ENCODE data around the gene PUDP.
A peak's percentile ranks its signal among the peaks of the same experiment; 100 is the strongest.

Gene PUDP

DNA sequence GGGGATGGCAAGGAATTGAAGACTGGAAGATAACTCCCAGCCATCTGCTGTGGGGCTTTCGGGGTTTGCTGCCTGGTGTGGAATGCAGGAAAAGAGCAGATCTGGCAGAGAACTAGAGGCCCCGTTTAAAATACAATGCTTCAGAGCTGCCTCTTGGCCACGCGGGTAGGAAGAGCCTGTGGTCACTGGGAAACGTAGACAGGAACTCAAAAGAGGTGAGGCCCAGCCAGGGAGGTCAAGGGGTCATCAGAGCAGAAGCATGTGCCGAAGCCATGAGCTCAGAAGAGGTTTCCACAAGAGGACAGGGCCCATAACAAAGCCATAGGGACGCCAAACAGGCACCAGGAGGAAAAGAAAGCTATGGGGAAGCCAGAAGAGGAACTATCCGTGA, 14.9 kb downstream of the PUDP start:
- H3K27ac ChIP-seq (ENCODE audit: low read depth, low read length): no peak overlapping the region
- no peaks in the 10 kb centered on the region for H3K9me3 ChIP-seq (ENCODE audit: control insufficient read depth in 1 of 2, low read length in 2 of 2)
- H3K27me3 ChIP-seq (ENCODE audit: control insufficient read depth in 1 of 2, insufficient read depth in 2 of 2, low read length in 2 of 2): no peaks in the 10 kb centered on the region
- H3K4me1 ChIP-seq (ENCODE audit: control insufficient read depth in 1 of 2, insufficient read depth in 2 of 2, low read length in 2 of 2): peaks cover 3 to 21% of the 10 kb centered on the region in 2 donors
- no peak overlapping the region for H3K4me3 ChIP-seq (ENCODE audit: low read depth in 1 of 2, low read length in 2 of 2)
- H3K36me3 ChIP-seq (ENCODE audit: control insufficient read depth in 1 of 2, insufficient read depth in 2 of 2, low read length in 2 of 2): no peaks in the 10 kb centered on the region
- no peak overlapping the region for H3K9ac ChIP-seq (ENCODE audit: low read depth in 1 of 2, low read length in 2 of 2)

DNA sequence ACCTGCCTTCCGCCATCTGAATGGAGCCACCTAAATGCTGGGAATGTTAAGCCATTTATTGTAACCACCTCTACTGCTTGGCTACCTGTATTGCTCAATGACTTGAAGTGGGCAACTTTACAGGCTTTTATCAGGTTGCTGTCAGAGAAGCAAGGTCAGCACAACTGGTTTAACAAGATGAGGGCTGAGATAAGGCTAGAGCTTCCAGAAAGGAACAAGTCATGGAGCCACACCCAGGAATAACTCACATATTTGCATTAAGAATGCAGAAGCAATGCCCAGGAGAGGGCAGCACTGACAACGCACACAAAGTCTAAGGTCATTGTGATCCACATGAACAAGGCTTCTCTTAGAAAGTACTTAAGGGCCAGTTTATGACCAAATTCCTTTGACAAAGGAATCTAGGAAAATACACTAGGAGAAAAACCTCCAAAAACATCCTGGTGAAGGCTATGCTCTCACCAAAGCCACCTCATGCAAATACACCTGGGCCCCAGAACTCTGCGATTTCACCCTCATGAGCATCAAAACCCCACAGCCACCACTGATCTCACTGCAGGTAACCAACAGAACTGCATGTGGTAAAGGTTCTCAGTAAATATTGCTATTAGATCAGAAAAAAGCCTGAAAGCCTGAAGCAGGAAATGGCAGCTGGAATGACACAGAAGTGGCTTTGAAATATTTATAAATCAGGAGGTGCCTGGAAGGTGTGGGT, 15.5 kb downstream of the PUDP start:
- Histone ChIP-seq H3K4me3 (ENCODE audit: low read depth in 1 of 2, low read length in 2 of 2) (no peak overlapping the region), H3K4me1 (ENCODE audit: control insufficient read depth in 1 of 2, insufficient read depth in 2 of 2, low read length in 2 of 2) (peaks cover 3 to 21% of the 10 kb centered on the region in 2 donors), H3K27ac (ENCODE audit: low read depth, low read length) (no peak overlapping the region), H3K27me3 (ENCODE audit: control insufficient read depth in 1 of 2, insufficient read depth in 2 of 2, low read length in 2 of 2) (no peaks in the 10 kb centered on the region), H3K9me3 (ENCODE audit: control insufficient read depth in 1 of 2, low read length in 2 of 2) (no peaks in the 10 kb centered on the region), H3K36me3 (ENCODE audit: control insufficient read depth in 1 of 2, insufficient read depth in 2 of 2, low read length in 2 of 2) (no peaks in the 10 kb centered on the region), H3K9ac (ENCODE audit: low read depth in 1 of 2, low read length in 2 of 2) (no peak overlapping the region)

DNA sequence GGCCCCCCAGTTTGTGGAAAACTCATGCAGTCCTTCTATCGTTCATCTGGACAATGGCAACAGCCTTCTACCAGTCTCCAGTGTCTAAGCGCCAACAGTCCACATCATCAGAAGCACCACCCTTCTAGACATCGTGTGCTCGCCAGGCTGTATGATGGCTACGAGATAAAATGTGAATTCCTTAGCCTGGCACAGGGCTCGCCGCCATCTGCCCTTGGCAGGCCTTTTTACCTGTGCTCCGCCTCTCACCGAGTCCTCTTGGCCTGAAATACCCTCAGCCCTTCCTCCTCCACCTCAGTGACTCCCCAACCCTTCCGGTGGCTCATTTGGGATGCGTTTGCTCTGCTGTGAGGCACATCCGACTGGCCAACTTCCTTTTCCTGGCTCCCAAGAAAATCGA, 16.3 kb downstream of the PUDP start:
- Histone ChIP-seq H3K9me3 (ENCODE audit: control insufficient read depth in 1 of 2, low read length in 2 of 2) (no peaks in the 10 kb centered on the region), H3K36me3 (ENCODE audit: control insufficient read depth in 1 of 2, insufficient read depth in 2 of 2, low read length in 2 of 2) (no peaks in the 10 kb centered on the region), H3K27ac (ENCODE audit: low read depth, low read length) (no peak overlapping the region), H3K4me3 (ENCODE audit: low read depth in 1 of 2, low read length in 2 of 2) (no peak overlapping the region), H3K27me3 (ENCODE audit: control insufficient read depth in 1 of 2, insufficient read depth in 2 of 2, low read length in 2 of 2) (no peaks in the 10 kb centered on the region), H3K9ac (ENCODE audit: low read depth in 1 of 2, low read length in 2 of 2) (no peak overlapping the region), H3K4me1 (ENCODE audit: control insufficient read depth in 1 of 2, insufficient read depth in 2 of 2, low read length in 2 of 2) (peaks cover 3 to 21% of the 10 kb centered on the region in 2 donors)

DNA sequence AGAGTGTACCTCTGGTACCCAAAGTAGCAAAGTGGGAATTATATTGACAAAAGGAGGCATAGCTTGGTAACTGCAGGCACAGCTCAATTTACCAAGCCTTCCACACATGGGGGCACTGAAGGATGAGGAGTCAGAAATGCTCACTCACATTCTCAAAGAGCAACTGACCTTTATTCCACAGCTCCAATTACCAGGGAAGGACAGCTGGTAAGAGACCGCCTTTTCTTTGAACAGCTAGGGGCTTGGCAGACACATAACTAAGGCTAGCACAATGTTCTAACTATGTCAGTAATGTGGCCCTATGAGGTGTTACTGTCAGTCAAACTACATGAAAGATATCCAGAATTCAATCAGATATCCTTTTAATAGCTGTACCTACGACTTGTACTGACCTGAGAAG, 20.9 kb downstream of the PUDP start:
- no peak overlapping the region for H3K4me3 ChIP-seq (ENCODE audit: low read depth in 1 of 2, low read length in 2 of 2)
- no peaks in the 10 kb centered on the region for H3K27me3 ChIP-seq (ENCODE audit: control insufficient read depth in 1 of 2, insufficient read depth in 2 of 2, low read length in 2 of 2)
- no peak overlapping the region for H3K9ac ChIP-seq (ENCODE audit: low read depth in 1 of 2, low read length in 2 of 2)
- H3K9me3 ChIP-seq (ENCODE audit: control insufficient read depth in 1 of 2, low read length in 2 of 2): no peaks in the 10 kb centered on the region
- H3K27ac ChIP-seq (ENCODE audit: low read depth, low read length): no peak overlapping the region
- H3K36me3 ChIP-seq (ENCODE audit: control insufficient read depth in 1 of 2, insufficient read depth in 2 of 2, low read length in 2 of 2): no peaks in the 10 kb centered on the region
- peaks cover under 1 to 2% of the 10 kb centered on the region in 2 donors for H3K4me1 ChIP-seq (ENCODE audit: control insufficient read depth in 1 of 2, insufficient read depth in 2 of 2, low read length in 2 of 2)

DNA sequence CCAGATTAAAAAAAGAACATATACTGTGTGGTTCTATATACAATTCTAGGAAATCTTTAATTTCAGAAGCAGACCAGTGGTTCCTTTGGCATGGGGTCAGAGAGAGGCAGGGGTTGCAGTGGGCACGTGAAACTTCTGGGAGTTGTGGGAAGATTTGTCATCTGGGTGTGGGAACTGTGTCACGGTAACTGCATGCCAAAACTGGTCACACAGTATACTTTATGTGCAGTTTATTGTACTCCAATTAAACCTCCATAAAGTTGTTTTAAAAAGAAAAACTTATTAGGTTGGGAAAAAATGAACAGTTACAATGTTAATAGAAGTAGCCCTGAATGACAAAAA, 27.1 kb downstream of the PUDP start:
- Histone ChIP-seq H3K27ac (ENCODE audit: low read depth, low read length) (no peak overlapping the region), H3K4me3 (ENCODE audit: low read depth in 1 of 2, low read length in 2 of 2) (no peak overlapping the region), H3K36me3 (ENCODE audit: control insufficient read depth in 1 of 2, insufficient read depth in 2 of 2, low read length in 2 of 2) (no peaks in the 10 kb centered on the region), H3K9me3 (ENCODE audit: control insufficient read depth in 1 of 2, low read length in 2 of 2) (no peaks in the 10 kb centered on the region), H3K9ac (ENCODE audit: low read depth in 1 of 2, low read length in 2 of 2) (no peak overlapping the region), H3K27me3 (ENCODE audit: control insufficient read depth in 1 of 2, insufficient read depth in 2 of 2, low read length in 2 of 2) (no peaks in the 10 kb centered on the region), H3K4me1 (ENCODE audit: control insufficient read depth in 1 of 2, insufficient read depth in 2 of 2, low read length in 2 of 2) (peaks cover 7 to 13% of the 10 kb centered on the region in 2 donors)

DNA sequence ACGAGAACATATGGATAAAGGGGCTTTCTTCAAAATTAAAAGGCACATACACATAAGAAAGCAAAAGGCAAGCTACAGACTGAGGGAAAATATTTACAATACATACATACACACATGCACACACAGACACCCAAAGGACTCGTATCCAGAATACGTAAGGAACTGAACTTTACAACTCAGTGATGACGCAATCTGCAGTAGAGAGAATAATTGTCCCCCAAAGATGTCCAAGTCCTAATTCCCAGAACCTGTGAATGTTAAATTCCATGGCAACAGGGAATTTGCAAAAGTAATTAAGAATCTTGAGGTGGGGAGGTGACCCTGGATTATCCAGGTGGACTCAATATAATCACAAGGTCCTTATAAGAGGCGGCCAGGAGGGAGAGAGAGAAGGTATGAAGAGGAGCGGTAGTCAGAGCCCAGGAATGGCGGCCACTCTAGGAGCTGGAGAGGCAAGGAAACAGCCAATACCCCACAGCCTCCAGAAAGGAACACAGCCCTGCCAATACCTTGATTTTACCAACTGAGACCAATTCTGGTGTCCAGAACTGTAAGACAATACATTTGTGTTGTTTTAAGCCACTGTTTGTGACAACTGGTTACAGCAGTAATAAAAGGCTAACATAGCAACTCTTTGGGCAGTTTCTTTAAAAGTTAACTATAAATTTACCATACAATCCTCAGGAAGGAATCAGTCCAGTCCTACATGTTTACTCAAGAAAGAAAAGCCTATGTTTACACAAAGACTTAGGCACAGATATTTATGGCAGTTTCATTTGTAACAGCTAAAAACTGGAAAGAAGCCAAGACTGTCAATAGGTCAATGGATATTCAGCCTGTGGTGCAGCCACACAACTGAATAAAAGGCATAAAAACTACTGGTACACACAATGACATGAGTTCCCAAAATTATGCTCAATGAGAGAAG, 27.7 kb downstream of the PUDP start:
- Histone ChIP-seq H3K4me1 (ENCODE audit: control insufficient read depth in 1 of 2, insufficient read depth in 2 of 2, low read length in 2 of 2) (peaks cover 7 to 13% of the 10 kb centered on the region in 2 donors), H3K9me3 (ENCODE audit: control insufficient read depth in 1 of 2, low read length in 2 of 2) (no peaks in the 10 kb centered on the region), H3K27me3 (ENCODE audit: control insufficient read depth in 1 of 2, insufficient read depth in 2 of 2, low read length in 2 of 2) (no peaks in the 10 kb centered on the region), H3K36me3 (ENCODE audit: control insufficient read depth in 1 of 2, insufficient read depth in 2 of 2, low read length in 2 of 2) (no peaks in the 10 kb centered on the region), H3K27ac (ENCODE audit: low read depth, low read length) (peak overlapping the region; percentile 32), H3K9ac (ENCODE audit: low read depth in 1 of 2, low read length in 2 of 2) (no peak overlapping the region), H3K4me3 (ENCODE audit: low read depth in 1 of 2, low read length in 2 of 2) (peak overlapping the region in 1 of 2 donors; percentile 40)

DNA sequence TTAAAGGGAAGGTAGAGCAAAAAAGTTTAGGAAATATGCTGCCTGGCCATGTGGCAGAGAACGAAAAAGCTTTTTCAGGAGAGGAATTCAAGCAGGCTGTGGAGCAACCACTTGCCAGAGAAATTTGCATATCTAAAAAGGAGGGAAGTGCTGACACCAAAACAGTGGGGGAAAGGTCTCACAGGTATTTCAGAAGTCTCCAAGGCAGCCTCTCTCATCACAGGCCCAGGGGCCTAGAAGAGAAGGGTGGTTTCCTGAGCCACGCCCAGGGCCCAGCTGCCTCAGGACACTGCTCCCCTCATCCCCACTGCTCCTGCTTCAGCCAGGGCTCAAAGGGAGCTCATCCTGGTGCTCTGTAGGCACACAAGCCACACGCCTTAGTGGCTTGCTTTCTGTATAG, 30.4 kb downstream of the PUDP start:
- H3K36me3 ChIP-seq (ENCODE audit: control insufficient read depth in 1 of 2, insufficient read depth in 2 of 2, low read length in 2 of 2): no peaks in the 10 kb centered on the region
- peaks cover 7 to 13% of the 10 kb centered on the region in 2 donors for H3K4me1 ChIP-seq (ENCODE audit: control insufficient read depth in 1 of 2, insufficient read depth in 2 of 2, low read length in 2 of 2)
- H3K9ac ChIP-seq (ENCODE audit: low read depth in 1 of 2, low read length in 2 of 2): no peak overlapping the region
- no peaks in the 10 kb centered on the region for H3K27me3 ChIP-seq (ENCODE audit: control insufficient read depth in 1 of 2, insufficient read depth in 2 of 2, low read length in 2 of 2)
- H3K27ac ChIP-seq (ENCODE audit: low read depth, low read length): no peak overlapping the region
- H3K4me3 ChIP-seq (ENCODE audit: low read depth in 1 of 2, low read length in 2 of 2): no peak overlapping the region
- H3K9me3 ChIP-seq (ENCODE audit: control insufficient read depth in 1 of 2, low read length in 2 of 2): no peaks in the 10 kb centered on the region

DNA sequence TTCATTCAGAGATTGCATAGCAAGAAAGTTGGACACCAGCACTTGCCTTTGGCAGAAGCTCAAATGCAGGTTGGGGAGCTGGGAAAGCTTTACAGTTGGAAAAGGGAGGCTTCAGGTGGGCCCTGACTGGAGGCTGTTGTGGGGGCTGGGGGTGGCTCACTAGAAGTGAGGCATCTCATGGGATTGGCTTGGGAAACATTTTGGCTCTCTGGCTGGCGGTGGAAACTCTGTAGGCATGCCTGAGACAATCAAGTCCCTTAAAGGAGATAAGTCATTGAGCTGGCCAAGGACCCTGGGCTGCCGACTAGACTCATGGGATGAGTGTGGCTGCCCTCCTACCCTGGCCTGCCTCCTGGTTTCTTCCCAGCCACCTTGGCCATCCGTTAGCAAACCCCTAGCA, 31.9 kb downstream of the PUDP start:
- H3K4me3 ChIP-seq (ENCODE audit: low read depth in 1 of 2, low read length in 2 of 2): no peak overlapping the region
- no peak overlapping the region for H3K9ac ChIP-seq (ENCODE audit: low read depth in 1 of 2, low read length in 2 of 2)
- H3K9me3 ChIP-seq (ENCODE audit: control insufficient read depth in 1 of 2, low read length in 2 of 2): no peaks in the 10 kb centered on the region
- H3K4me1 ChIP-seq (ENCODE audit: control insufficient read depth in 1 of 2, insufficient read depth in 2 of 2, low read length in 2 of 2): peaks cover 7 to 10% of the 10 kb centered on the region in 2 donors
- H3K27me3 ChIP-seq (ENCODE audit: control insufficient read depth in 1 of 2, insufficient read depth in 2 of 2, low read length in 2 of 2): no peaks in the 10 kb centered on the region
- no peaks in the 10 kb centered on the region for H3K36me3 ChIP-seq (ENCODE audit: control insufficient read depth in 1 of 2, insufficient read depth in 2 of 2, low read length in 2 of 2)
- no peak overlapping the region for H3K27ac ChIP-seq (ENCODE audit: low read depth, low read length)

DNA sequence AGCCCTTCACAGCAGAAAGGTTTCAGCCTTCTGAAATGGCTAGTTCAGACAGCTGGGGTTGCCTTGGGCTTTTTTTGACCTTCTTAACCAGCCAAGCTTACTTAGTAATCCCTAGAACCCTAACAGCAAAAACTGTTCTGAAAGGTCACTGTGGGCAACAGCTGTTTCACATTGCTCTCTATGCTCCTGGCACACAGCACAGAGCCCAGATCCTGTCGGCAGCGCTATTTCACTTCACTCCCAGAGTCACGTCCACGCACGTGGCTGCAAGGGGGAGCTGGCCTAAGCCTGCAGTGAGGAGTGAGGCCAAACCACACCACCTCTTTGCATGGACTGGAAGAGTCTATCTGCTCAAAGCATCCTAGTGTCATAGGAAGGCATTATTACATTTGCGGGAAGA, 32.4 kb downstream of the PUDP start:
- no peak overlapping the region for H3K9ac ChIP-seq (ENCODE audit: low read depth in 1 of 2, low read length in 2 of 2)
- H3K9me3 ChIP-seq (ENCODE audit: control insufficient read depth in 1 of 2, low read length in 2 of 2): no peaks in the 10 kb centered on the region
- H3K4me3 ChIP-seq (ENCODE audit: low read depth in 1 of 2, low read length in 2 of 2): no peak overlapping the region
- peaks cover 4 to 5% of the 10 kb centered on the region in 2 donors for H3K4me1 ChIP-seq (ENCODE audit: control insufficient read depth in 1 of 2, insufficient read depth in 2 of 2, low read length in 2 of 2)
- no peak overlapping the region for H3K27ac ChIP-seq (ENCODE audit: low read depth, low read length)
- H3K27me3 ChIP-seq (ENCODE audit: control insufficient read depth in 1 of 2, insufficient read depth in 2 of 2, low read length in 2 of 2): no peaks in the 10 kb centered on the region
- H3K36me3 ChIP-seq (ENCODE audit: control insufficient read depth in 1 of 2, insufficient read depth in 2 of 2, low read length in 2 of 2): no peaks in the 10 kb centered on the region

DNA sequence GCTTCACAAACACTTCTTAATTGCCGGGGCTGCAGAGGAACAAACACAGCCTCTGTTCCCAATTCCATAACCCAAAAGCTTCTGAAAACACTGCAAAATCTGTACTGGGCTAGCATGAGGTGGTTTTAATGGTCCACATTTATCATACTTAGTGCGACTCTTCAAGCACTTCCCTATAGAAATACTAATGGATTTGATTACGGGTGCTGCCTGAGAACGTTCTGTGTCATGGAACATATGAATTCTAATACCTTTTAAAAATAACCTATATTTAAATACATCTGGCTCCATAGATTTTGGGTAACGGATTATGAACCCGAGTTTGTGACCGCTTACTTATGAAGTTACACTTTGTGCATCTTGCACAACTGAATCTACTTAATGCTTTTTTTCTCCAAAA, 35.9 kb downstream of the PUDP start:
- Histone ChIP-seq H3K4me1 (ENCODE audit: control insufficient read depth in 1 of 2, insufficient read depth in 2 of 2, low read length in 2 of 2) (peaks cover 4 to 13% of the 10 kb centered on the region in 2 donors), H3K4me3 (ENCODE audit: low read depth in 1 of 2, low read length in 2 of 2) (no peak overlapping the region), H3K27me3 (ENCODE audit: control insufficient read depth in 1 of 2, insufficient read depth in 2 of 2, low read length in 2 of 2) (no peaks in the 10 kb centered on the region), H3K9me3 (ENCODE audit: control insufficient read depth in 1 of 2, low read length in 2 of 2) (no peaks in the 10 kb centered on the region), H3K36me3 (ENCODE audit: control insufficient read depth in 1 of 2, insufficient read depth in 2 of 2, low read length in 2 of 2) (no peaks in the 10 kb centered on the region), H3K27ac (ENCODE audit: low read depth, low read length) (no peak overlapping the region), H3K9ac (ENCODE audit: low read depth in 1 of 2, low read length in 2 of 2) (no peak overlapping the region)

Data from duodenal mucosa (tissue), 2 donors.